GM23338 (cell line): Measurements from ENCODE around the gene PREP. TPM values are rescaled to one million over a fixed set of nuclear protein-coding genes. Genes with fewer than 3 reads are reported as not detected.

Experiments
- ATAC-seq: fragments of 200-7000 bp; cut with Tn5 transposase; 3 replicates; pipeline ENCODE4 v1.9.1; 2020
- DNase-seq: peaks from one replicate; pipeline ENCODE4 v3.0.0-alpha.2; 2015; ENCODE audit warnings: low spot score
- H2AFZ ChIP-seq: fragments of 200-600 bp; sonication (generic); 2 replicates; pipeline ENCODE4 v1.8.0; 2016; ENCODE audit warnings: antibody characterized with exemption, mild to moderate bottlenecking, moderate library complexity
- H3F3A ChIP-seq: fragments of 200-600 bp; sonication (generic); replicated peaks from 2 replicates; pipeline ENCODE4 v1.8.0; 2017; ENCODE audit warnings: antibody characterized with exemption, mixed run types, low read depth
- H3K27ac ChIP-seq: fragments of 200-600 bp; sonication (generic); 2 replicates; pipeline ENCODE4 v1.6.1; 2016; ENCODE audit warnings: low read depth
- H3K27me3 ChIP-seq: fragments of 200-600 bp; sonication (generic); 2 replicates; pipeline ENCODE4 v1.8.0; 2016; ENCODE audit warnings: mild to moderate bottlenecking, mixed run types, moderate library complexity; ENCODE audit not compliant: insufficient read depth
- H3K36me3 ChIP-seq: fragments of 200-600 bp; sonication (generic); 2 replicates; pipeline ENCODE4 v1.8.0; 2016; ENCODE audit warnings: mild to moderate bottlenecking; ENCODE audit not compliant: insufficient read depth
- H3K4me1 ChIP-seq: fragments of 200-600 bp; sonication (generic); 2 replicates; pipeline ENCODE4 v1.8.0; 2016; ENCODE audit warnings: mild to moderate bottlenecking, moderate library complexity; ENCODE audit not compliant: insufficient read depth
- H3K4me2 ChIP-seq: fragments of 200-600 bp; sonication (generic); 2 replicates; pipeline ENCODE4 v1.7.1; 2017; ENCODE audit warnings: mixed run types
- H3K4me3 ChIP-seq: fragments of 200-600 bp; sonication (generic); 2 replicates; pipeline ENCODE4 v1.6.1; 2016; ENCODE audit warnings: mixed run types
- H3K79me2 ChIP-seq: fragments of 200-600 bp; sonication (generic); replicated peaks from 2 replicates; pipeline ENCODE4 v1.8.0; 2017; ENCODE audit warnings: mild to moderate bottlenecking; ENCODE audit not compliant: insufficient read depth
- H3K9me2 ChIP-seq: fragments of 200-600 bp; sonication (generic); 2 replicates; pipeline ENCODE4 v1.8.0; 2017; ENCODE audit not compliant: insufficient read depth
- H4K20me1 ChIP-seq: fragments of 200-600 bp; sonication (generic); replicated peaks from 2 replicates; pipeline ENCODE4 v1.8.0; 2017; ENCODE audit warnings: mild to moderate bottlenecking; ENCODE audit not compliant: insufficient read depth
- H3K27ac Mint-ChIP-seq: 2 replicates; pipeline ENCODE4 v1.8.0; 2020; ENCODE audit warnings: inconsistent platforms, mild to moderate bottlenecking, moderate library complexity, mixed read lengths
- H3K27me3 Mint-ChIP-seq: 3 replicates; pipeline ENCODE4 v1.8.0; 2022; ENCODE audit warnings: low read depth, mild to moderate bottlenecking, moderate library complexity, mixed read lengths, inconsistent platforms; ENCODE audit not compliant: insufficient read depth, poor library complexity
- H3K36me3 Mint-ChIP-seq: 3 replicates; pipeline ENCODE4 v1.8.0; 2021; ENCODE audit warnings: low read depth, mild to moderate bottlenecking, inconsistent platforms, moderate library complexity, mixed read lengths
- H3K4me1 Mint-ChIP-seq: 3 replicates; pipeline ENCODE4 v1.8.0; 2020; ENCODE audit warnings: mild to moderate bottlenecking, inconsistent platforms, mixed read lengths
- H3K4me3 Mint-ChIP-seq: 3 replicates; pipeline ENCODE4 v1.8.0; 2021; ENCODE audit warnings: moderate library complexity, mild to moderate bottlenecking, inconsistent platforms, mixed read lengths
- H3K9me3 Mint-ChIP-seq: 3 replicates; pipeline ENCODE4 v1.8.0; 2020; ENCODE audit warnings: moderate library complexity, mild to moderate bottlenecking, inconsistent platforms, mixed read lengths
- ETS1 ChIP-seq: IDR thresholded peaks from 2 replicates; pipeline ENCODE4 v1.6.1; 2016; ENCODE audit warnings: antibody characterized with exemption
- JUNB ChIP-seq: IDR thresholded peaks from one replicate; pipeline ENCODE4 v1.6.1; 2016; ENCODE audit warnings: antibody characterized with exemption; ENCODE audit not compliant: unreplicated experiment
- NANOG ChIP-seq: IDR thresholded peaks from 2 replicates; pipeline ENCODE4 v1.6.1; 2016; ENCODE audit warnings: antibody characterized with exemption, borderline replicate concordance
- POLR2AphosphoS5 ChIP-seq: IDR thresholded peaks from 2 replicates; pipeline ENCODE4 v1.6.1; 2016; ENCODE audit warnings: antibody characterized with exemption, low read depth
- ZNF114 ChIP-seq: fragments of 250-450 bp; sonication (Bioruptor Pico); IDR thresholded peaks from 2 replicates; pipeline ENCODE4 v1.5.0; 2020; ENCODE audit warnings: mild to moderate bottlenecking, moderate library complexity
- ZNF331 ChIP-seq: fragments of 250-450 bp; sonication (Bioruptor Pico); IDR thresholded peaks from 2 replicates; pipeline ENCODE4 v1.5.0; 2020; ENCODE audit warnings: low read depth, mild to moderate bottlenecking, moderate library complexity
- ZNF462 ChIP-seq: fragments of 250-450 bp; sonication (Bioruptor Pico); IDR thresholded peaks from 2 replicates; pipeline ENCODE4 v1.5.0; 2020; ENCODE audit warnings: mild to moderate bottlenecking, moderate library complexity
- polyA plus RNA-seq: library from polyadenylated mRNA; unstranded; fragments of >200 nt; fragmentation: Nextera tagmentation; extraction: Ambion mirVana; gene quantifications from 2 replicates; pipeline ENCODE4 v1.2.1, GENCODE V29; 2016
- total RNA-seq: library from RNA; depleted of rRNA; stranded (reverse); fragments of >200 nt; shearing (Covaris generic); gene quantifications from 2 replicates; pipeline ENCODE4 v1.2.3, GENCODE V29; 2014

PREP gene
- total and polyA plus RNA-seq, 2 experiments from 2014 or later: 28.5 to 52.7 TPM

GRCh38 chr6:105332576-105332975 lies 70.3 kb downstream of the PREP start:
- Mint-ChIP-seq H3K27me3 (no peaks in the 10 kb centered on the region), H3K36me3 (peaks cover 34% of the 10 kb centered on the region), H3K4me3 (no peak overlapping the region), H3K4me1 (peaks cover 1% of the 10 kb centered on the region; the same call in 2 of the 3 replicates), H3K27ac (no peak overlapping the region), H3K9me3 (no peaks in the 10 kb centered on the region; the same call in 2 of the 3 replicates)
- H3K27ac ChIP-seq: no peak overlapping the region
- H3K27me3 ChIP-seq: no peaks in the 10 kb centered on the region
- TF ChIP-seq ETS1: no peak
- no peak for TF ChIP-seq ZNF331 (CRISPR knock-in tag)
- no peak for TF ChIP-seq JUNB
- TF ChIP-seq ZNF462 (CRISPR knock-in tag): no peak
- TF ChIP-seq NANOG: no peak
- no peak for TF ChIP-seq ZNF114 (CRISPR knock-in tag)
- no peak for TF ChIP-seq POLR2AphosphoS5
- H3F3A ChIP-seq: no peaks in the 10 kb centered on the region
- no peaks in the 10 kb centered on the region for H4K20me1 ChIP-seq
- H2AFZ ChIP-seq: no peak overlapping the region
- DNase-seq (no peak), ATAC-seq (no peak)
- H3K79me2 ChIP-seq: no peaks in the 10 kb centered on the region
- H3K36me3 ChIP-seq: peaks cover 8% of the 10 kb centered on the region; the same call in 1 of the 2 replicates
- H3K9me2 ChIP-seq: no peaks in the 10 kb centered on the region
- no peak overlapping the region for H3K4me3 ChIP-seq
- H3K4me2 ChIP-seq: no peak overlapping the region
- H3K4me1 ChIP-seq: no peaks in the 10 kb centered on the region
